Measurements from ENCODE around the gene NCAPG2.

NCAPG2 gene

GRCh38 chr7:158734861-158735260, 30.3 kb upstream of the NCAPG2 start:
- no peak for DNase-seq (ENCODE audit: low spot score)

GRCh38 chr7:158733775-158734494, 29.3 kb upstream of the NCAPG2 start:
- DNase-seq (ENCODE audit: low spot score): peak; percentile 13

- no peak for DNase-seq (ENCODE audit: low spot score)
Observed at GRCh38 chr7:158733220-158733519, 28.6 kb upstream of the NCAPG2 start.

GRCh38 chr7:158732494-158733219, 28.1 kb upstream of the NCAPG2 start:
- DNase-seq (ENCODE audit: low spot score): no peak

- DNase-seq (ENCODE audit: low spot score): no peak
Observed at GRCh38 chr7:158731761-158732160, 27.2 kb upstream of the NCAPG2 start.

- DNase-seq (ENCODE audit: low spot score): no peak
Observed at GRCh38 chr7:158730383-158731346, 26.1 kb upstream of the NCAPG2 start.

- DNase-seq (ENCODE audit: low spot score): no peak
Observed at GRCh38 chr7:158729646-158730382, 25.2 kb upstream of the NCAPG2 start.

GRCh38 chr7:158728911-158729645, 24.5 kb upstream of the NCAPG2 start:
- DNase-seq (ENCODE audit: low spot score): no peak

- no peak for DNase-seq (ENCODE audit: low spot score)
Observed at GRCh38 chr7:158727690-158728089, 23.1 kb upstream of the NCAPG2 start.

- no peak for DNase-seq (ENCODE audit: low spot score)
Observed at GRCh38 chr7:158726277-158726807, 21.7 kb upstream of the NCAPG2 start.

GRCh38 chr7:158725506-158725800, 20.8 kb upstream of the NCAPG2 start:
- DNase-seq (ENCODE audit: low spot score): no peak

GRCh38 chr7:158724658-158725505, 20.3 kb upstream of the NCAPG2 start:
- DNase-seq (ENCODE audit: low spot score): no peak

- no peak for DNase-seq (ENCODE audit: low spot score)
Observed at GRCh38 chr7:158723714-158724385, 19.2 kb upstream of the NCAPG2 start.

GRCh38 chr7:158723266-158723665, 18.7 kb upstream of the NCAPG2 start:
- DNase-seq (ENCODE audit: low spot score): no peak

- no peak for DNase-seq (ENCODE audit: low spot score)
Observed at GRCh38 chr7:158722574-158723237, 18.1 kb upstream of the NCAPG2 start.

- DNase-seq (ENCODE audit: low spot score): no peak
Observed at GRCh38 chr7:158720112-158720511, 15.5 kb upstream of the NCAPG2 start.

- no peak for DNase-seq (ENCODE audit: low spot score)
Observed at GRCh38 chr7:158716802-158717201, 12.2 kb upstream of the NCAPG2 start.

- DNase-seq (ENCODE audit: low spot score): no peak
Observed at GRCh38 chr7:158710651-158711102, 6.1 kb upstream of the NCAPG2 start.

- DNase-seq (ENCODE audit: low spot score): no peak
Observed at GRCh38 chr7:158707610-158708009, 3.0 kb upstream of the NCAPG2 start.

Measured in HuH-7.5 (cell line).